GM18951 (cell line): Measurements from ENCODE around the gene FBH1.
"Not testable (repeated sequence)": the region's sequence is repeated elsewhere in the genome, so short reads cannot be mapped to it uniquely, and the experiment has no call there.

Experiments
- POLR2A ChIP-seq: IDR thresholded peaks from 4 replicates; pipeline ENCODE4 v1.6.1; 2011; ENCODE audit warnings: mild to moderate bottlenecking; ENCODE audit not compliant: insufficient read length, insufficient read depth; ENCODE audit errors: extremely low read depth
- in situ Hi-C: fragments of 300-500 bp; cut with MboI; formaldehyde crosslinking; loops from one replicate; pipeline ENCODE4 v1.12.0; 2022; ENCODE audit warnings: low sequenced_read_pairs, mixed read lengths, inconsistent platforms; ENCODE audit not compliant: unreplicated experiment

FBH1 gene

DNA sequence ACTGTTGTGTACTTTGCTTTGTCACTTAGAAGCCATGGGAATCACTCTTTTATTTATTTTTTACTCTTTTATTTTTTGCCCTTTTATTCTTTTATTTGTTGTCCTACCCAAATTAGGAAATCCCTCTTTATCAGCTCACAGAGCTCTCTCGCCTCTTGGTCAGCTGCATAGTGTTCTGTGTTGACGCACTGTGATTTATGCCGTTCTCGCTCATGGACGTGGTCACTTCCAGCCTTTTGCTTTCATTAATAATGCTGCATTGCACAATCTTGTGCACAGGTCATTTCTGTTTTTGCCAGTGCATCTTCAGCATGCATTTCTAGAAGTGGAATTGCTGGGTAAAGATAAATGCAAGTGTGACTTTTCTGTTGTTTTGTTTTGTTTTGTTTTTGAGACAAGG is 42.3 kb downstream of the FBH1 start:
- in situ Hi-C loops: no loop called here

DNA sequence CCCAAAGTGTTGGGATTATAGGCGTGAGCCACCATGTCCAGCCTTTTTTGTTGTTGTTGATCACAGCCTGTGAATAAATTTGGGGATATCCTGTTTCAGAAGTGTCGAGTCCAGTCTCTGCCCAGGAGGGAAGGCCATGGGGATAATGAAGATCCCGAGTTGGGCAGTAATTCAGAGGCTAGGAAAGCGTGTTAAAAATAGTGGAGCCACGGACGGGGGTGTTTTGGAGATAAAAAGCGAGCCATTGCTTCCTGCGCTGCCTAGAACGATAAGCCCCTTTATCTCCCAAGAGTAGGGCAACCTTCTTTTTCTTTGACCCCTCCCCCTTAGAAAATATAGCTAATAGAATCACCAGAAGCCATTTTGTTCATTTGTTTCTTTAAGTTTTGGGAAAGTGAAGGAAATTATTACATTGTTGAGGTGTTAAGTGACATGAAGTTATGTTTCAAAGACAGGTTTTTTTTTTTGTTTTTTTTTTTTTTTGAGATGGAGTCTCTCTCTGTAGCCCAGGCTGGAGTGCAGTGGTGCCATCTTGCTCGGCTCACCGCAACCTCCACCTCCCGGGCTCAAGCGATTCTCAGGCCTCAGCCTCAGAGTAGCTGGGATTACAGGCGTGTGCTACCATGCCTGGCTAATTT is 44.0 kb downstream of the FBH1 start:
- no peak for TF ChIP-seq POLR2A

More for the DNA sequence above, 42.3 kb downstream of the FBH1 start:
- no peak for TF ChIP-seq POLR2A

DNA sequence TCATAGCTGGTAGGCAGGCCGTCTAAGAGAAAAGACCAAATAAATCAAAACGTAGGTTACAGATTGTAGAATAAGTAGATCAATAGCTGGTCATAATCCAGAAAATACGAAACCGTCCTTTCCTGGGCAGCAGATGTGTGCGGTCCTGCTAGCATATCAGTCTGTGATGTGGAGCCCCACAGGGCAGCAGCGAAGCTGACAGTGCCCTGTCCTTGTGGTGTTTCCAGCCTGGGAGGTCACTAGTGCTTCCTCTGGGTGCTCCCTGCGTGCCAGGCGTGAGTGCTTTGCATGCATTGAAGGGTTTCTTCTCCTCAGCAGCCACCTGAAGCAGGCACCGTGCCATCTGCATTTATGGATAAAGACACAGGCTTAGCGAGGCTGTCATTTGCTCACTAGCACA is 45.6 kb downstream of the FBH1 start:
- in situ Hi-C loops: no loop called here
- no peak for TF ChIP-seq POLR2A

More for the DNA sequence above, 44.0 kb downstream of the FBH1 start:
- in situ Hi-C loops: no loop called here

GRCh38 chr10:5937016-5937415 is 47.0 kb downstream of the FBH1 start:
- no peak for TF ChIP-seq POLR2A
- in situ Hi-C loops: no loop called here

DNA sequence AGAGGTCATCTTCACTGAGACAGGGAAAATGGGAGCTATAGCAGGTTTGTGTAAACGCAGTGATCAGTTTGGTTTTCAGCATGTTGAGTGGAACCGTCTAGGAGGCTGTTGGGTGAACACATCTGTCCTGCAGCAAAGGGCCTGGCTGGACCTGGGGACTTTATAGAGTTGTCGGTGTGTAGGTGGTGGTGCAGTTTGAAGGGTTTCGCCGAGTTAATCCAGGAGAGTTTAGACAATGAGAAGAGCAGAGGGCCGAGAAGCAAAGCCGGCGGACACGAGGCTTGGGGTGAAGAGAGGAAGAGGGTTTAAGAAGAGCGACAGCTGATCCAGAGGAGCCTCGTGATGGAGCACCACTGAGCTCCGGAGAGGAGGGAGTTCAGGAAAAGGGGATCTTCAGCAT is 48.2 kb downstream of the FBH1 start:
- in situ Hi-C loops: no loop called here
- no peak for TF ChIP-seq POLR2A

- in situ Hi-C loops: no loop called here
- no peak for TF ChIP-seq POLR2A
Observed at GRCh38 chr10:5940807-5941218, 50.8 kb downstream of the FBH1 start.

- TF ChIP-seq POLR2A: no peak
- in situ Hi-C loops: no loop called here
Observed at GRCh38 chr10:5941579-5941978, 51.5 kb downstream of the FBH1 start.

DNA sequence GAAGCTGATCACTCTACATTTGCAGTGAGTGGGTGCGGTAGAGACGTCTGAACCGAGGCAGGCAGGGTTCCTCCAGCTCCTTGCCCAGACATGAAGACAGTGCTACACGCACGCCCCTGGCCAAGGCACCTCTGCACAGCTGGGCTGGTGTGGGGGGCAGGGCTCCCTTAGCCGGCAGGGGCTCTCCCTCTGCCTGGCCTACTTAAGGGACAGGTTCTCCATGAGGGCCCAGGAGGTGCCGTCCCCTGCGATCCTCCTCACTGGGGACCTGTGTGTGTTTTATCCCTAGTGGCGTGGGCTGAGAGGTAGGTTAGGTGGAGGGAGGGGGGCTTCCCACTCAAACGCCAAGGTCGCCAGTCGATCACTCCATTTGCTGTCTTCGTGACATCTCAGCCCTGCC is 52.0 kb downstream of the FBH1 start:
- in situ Hi-C loops: no loop called here
- no peak for TF ChIP-seq POLR2A

DNA sequence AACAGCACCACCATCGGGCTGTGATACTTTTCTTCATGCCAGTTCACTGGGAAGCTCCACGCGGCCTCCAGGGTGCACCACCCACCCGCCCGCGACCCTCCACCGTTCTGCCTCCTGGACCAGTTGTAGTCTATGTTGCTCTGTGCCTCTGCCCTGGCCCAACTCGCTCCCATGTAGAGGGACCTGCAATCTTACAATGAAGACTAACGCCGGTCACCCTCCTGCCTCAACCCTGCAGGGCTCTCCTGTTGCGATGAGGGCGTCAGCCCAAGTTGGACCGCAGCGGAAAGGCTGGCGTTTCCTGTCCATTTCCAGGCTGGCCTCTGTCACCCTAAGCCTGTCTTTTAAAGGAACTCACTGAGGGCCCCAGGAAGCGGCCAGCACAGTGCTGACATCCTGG is 52.4 kb downstream of the FBH1 start:
- TF ChIP-seq POLR2A: no peak
- in situ Hi-C loops: no loop called here

DNA sequence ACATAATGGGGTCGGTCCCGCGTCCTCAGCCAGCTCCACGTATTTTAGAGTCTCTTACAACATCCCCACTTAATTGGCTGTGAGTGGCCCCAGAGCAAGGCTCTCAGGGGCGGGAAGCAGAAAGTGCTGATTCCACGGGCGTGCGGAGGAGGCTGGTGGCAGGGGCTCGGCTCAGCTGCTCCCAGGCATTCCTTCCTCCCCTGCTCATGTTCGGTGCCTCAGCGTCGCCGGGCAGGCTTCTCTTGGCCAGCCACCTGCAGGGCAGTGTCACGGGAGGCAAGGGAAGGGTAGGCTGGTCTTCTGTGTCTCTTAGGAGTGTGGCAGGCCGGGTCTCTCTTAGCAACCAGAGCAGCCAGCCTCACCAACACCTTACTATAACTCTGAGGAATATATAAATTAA is 53.5 kb downstream of the FBH1 start:
- in situ Hi-C loops: no loop called here
- TF ChIP-seq POLR2A: no peak

GRCh38 chr10:5944389-5945189 is 54.5 kb downstream of the FBH1 start:
- in situ Hi-C loops: no loop called here
- no peak for TF ChIP-seq POLR2A

- TF ChIP-seq POLR2A: no peak
- in situ Hi-C loops: no loop called here
Observed at GRCh38 chr10:5945190-5945509, 55.1 kb downstream of the FBH1 start.

GRCh38 chr10:5945561-5946418 is 55.7 kb downstream of the FBH1 start:
- no peak for TF ChIP-seq POLR2A

DNA sequence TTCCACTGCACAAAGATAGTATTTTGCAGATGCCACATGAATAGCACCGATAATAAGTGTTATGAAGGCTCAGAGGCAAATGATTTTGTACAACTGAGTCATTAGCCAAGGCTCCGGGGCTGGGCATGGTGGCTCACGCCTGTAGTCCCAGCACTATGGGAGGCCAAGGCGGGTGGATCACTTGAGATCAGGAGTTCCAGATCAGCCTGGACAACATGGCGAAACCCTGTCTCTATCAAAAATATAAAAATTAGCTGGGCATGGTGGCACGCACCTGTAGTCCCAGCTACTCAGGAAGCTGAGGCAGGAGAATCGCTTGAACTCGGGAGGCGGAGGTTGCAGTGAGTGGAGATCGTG is 56.4 kb downstream of the FBH1 start:
- in situ Hi-C loops: not testable (repeated sequence)

More at GRCh38 chr10:5945561-5946418, 55.7 kb downstream of the FBH1 start:
- in situ Hi-C loops: no loop called here
